Tibial nerve (tissue), 4 donors: ENCODE data around the gene TBCD.

Source experiments
- EP300 ChIP-seq, 2 donors: sonication (generic); formaldehyde crosslinking; IDR thresholded peaks; one replicate each; pipeline ENCODE4 v1.6.1; 2017; ENCODE audit warnings: antibody characterized with exemption in 2 of 2, mild to moderate bottlenecking in 1 of 2
- TF ChIP-seq, protein P1 (sequence below), 5 experiments: fragments of 200-600 bp in 3 of 5; fragments of 450-650 bp in 2 of 5; sonication (generic) in 3 of 5; IDR thresholded peaks; one replicate each; pipeline ENCODE4 v1.5.1; 2016 to 2019; ENCODE audit warnings: antibody characterized with exemption in 5 of 5, mild to moderate bottlenecking in 3 of 5, moderate library complexity in 2 of 5

- TF ChIP-seq, protein P1, sequence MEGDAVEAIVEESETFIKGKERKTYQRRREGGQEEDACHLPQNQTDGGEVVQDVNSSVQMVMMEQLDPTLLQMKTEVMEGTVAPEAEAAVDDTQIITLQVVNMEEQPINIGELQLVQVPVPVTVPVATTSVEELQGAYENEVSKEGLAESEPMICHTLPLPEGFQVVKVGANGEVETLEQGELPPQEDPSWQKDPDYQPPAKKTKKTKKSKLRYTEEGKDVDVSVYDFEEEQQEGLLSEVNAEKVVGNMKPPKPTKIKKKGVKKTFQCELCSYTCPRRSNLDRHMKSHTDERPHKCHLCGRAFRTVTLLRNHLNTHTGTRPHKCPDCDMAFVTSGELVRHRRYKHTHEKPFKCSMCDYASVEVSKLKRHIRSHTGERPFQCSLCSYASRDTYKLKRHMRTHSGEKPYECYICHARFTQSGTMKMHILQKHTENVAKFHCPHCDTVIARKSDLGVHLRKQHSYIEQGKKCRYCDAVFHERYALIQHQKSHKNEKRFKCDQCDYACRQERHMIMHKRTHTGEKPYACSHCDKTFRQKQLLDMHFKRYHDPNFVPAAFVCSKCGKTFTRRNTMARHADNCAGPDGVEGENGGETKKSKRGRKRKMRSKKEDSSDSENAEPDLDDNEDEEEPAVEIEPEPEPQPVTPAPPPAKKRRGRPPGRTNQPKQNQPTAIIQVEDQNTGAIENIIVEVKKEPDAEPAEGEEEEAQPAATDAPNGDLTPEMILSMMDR (IDR thresholded peaks at IDR 0.05): no peak
- TF ChIP-seq EP300 (IDR thresholded peaks at IDR 0.05): no peak
Observed at GRCh38 chr17:82965371-82965770, 213.5 kb downstream of the TBCD start.
